ENCODE data around the gene AKAP8. TPM values are rescaled to one million over a fixed set of nuclear protein-coding genes. Genes with fewer than 3 reads are reported as not detected.

The AKAP8 gene
- total RNA-seq, 1 experiment from 2014 or later, result 59.5 TPM

DNA sequence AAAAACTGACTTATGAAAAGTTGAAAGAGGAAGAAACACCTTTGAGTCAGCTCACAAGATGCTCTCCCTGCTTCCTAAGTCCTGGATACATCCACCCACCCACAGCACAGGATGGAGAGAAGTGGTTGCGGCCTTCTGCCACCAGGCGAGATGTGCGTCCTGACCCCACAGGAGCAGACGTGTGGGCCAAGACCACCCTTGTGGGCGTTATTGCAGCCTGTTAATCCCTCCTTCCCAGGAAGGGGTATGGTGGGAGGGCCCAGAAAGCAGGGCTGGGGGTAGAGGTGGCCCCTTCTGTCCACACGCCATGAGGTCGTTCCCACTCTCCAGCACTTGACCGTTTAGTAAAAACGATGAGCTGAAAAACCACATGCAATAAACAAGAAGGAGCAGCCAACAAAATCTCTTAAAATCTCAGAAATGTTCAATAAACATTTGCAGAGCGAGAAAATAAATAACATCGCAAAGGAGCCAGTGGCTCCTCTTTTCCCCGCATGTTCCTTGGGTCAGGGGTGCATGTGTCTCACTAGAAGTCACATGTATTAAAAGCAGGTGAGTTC, 41.6 kb upstream of the AKAP8 start:
- no peaks in the 10 kb centered on the region for H3K27me3 Mint-ChIP-seq (ENCODE audit: low read depth)

More for the DNA sequence above, 41.6 kb upstream of the AKAP8 start:
- Histone ChIP-seq H3K18ac (ENCODE audit: insufficient read length, low read depth, low read length) (no peak overlapping the region), H2BK120ac (ENCODE audit: low read depth, low read length, poor library complexity, severe bottlenecking) (no peak overlapping the region), H3K4me1 (ENCODE audit: insufficient read depth, low read length) (no peaks in the 10 kb centered on the region), H2BK20ac (ENCODE audit: low read depth, low read length, poor library complexity, severe bottlenecking) (no peak overlapping the region), H3K4ac (ENCODE audit: low read depth, low read length) (no peak overlapping the region), H3K23me2 (ENCODE audit: insufficient read length, low read depth, low read length, poor library complexity, severe bottlenecking) (peaks cover 6% of the 10 kb centered on the region), H3K27me3 (ENCODE audit: insufficient read depth, low read length) (no peaks in the 10 kb centered on the region), H3K23ac (ENCODE audit: insufficient read length, low read depth, low read length) (no peak overlapping the region), H4K91ac (ENCODE audit: insufficient read length, low read depth, low read length) (no peak overlapping the region), H2AFZ (ENCODE audit: low read length) (no peak overlapping the region), H3K79me1 (ENCODE audit: insufficient read depth, low read depth, low read length, poor library complexity, severe bottlenecking) (peaks cover 10% of the 10 kb centered on the region), H4K8ac (replicated peaks; ENCODE audit: insufficient read length, low read depth, low read length) (no peak overlapping the region), H3K14ac (ENCODE audit: insufficient read depth, low read length) (no peak overlapping the region), H3T11ph (ENCODE audit: low read length) (no peak overlapping the region), H2BK12ac (ENCODE audit: insufficient read length, low read depth, low read length) (no peak overlapping the region), H2AK5ac (ENCODE audit: insufficient read length, low read length) (no peak overlapping the region), H2BK15ac (ENCODE audit: low read depth, low read length) (no peak overlapping the region), H3K9me3 (ENCODE audit: control insufficient read depth, low read depth, low read length) (no peaks in the 10 kb centered on the region), H3K79me2 (ENCODE audit: insufficient read depth, low read length) (peaks cover 23% of the 10 kb centered on the region), H2BK5ac (ENCODE audit: insufficient read length, low read length) (no peak overlapping the region), H4K5ac (ENCODE audit: insufficient read length, low read depth, low read length) (no peak overlapping the region), H4K20me1 (ENCODE audit: control insufficient read depth, insufficient read depth, insufficient read length) (no peaks in the 10 kb centered on the region), H3K56ac (ENCODE audit: insufficient read length, low read depth, low read length) (no peak overlapping the region), H3K27ac (ENCODE audit: insufficient read length, low read depth, low read length) (no peak overlapping the region), H3K4me2 (ENCODE audit: insufficient read depth, insufficient read length, low read length) (no peak overlapping the region), H3K9ac (ENCODE audit: extremely low read depth, insufficient read length, low read length) (no peak overlapping the region)
- Mint-ChIP-seq H3K27ac (no peak overlapping the region), H3K9me3 (peaks cover 0 to 3% of the 10 kb centered on the region in 2 experiments; a peak in 2 of 5 replicates), H3K4me1 (peaks cover 12 to 19% of the 10 kb centered on the region in 2 experiments), H3K4me3 (no peak overlapping the region), H3K36me3 (ENCODE audit: insufficient read depth in 1 of 3, low read depth in 3 of 3) (peaks cover 33 to 43% (median 42%) of the 10 kb centered on the region in 3 experiments)
- no peak for DNase-seq
- no CpG with 5 or more reads among the region's 12 CpGs for WGBS (ENCODE audit: extremely low coverage, insufficient read length, low lambda C conversion rate)
- TF ChIP-seq CTCF (conservative IDR thresholded peaks at IDR 0.05), result no peak
